ENCODE data around the gene ARRB2.

ARRB2 gene

GRCh38 chr17:4734857-4735475 lies 24.5 kb downstream of the ARRB2 start:
- no peak for DNase-seq

- no peak for DNase-seq
Measured at GRCh38 chr17:4735876-4736651, 25.6 kb downstream of the ARRB2 start.

GRCh38 chr17:4738136-4739121 lies 28.0 kb downstream of the ARRB2 start:
- DNase-seq, result peak; percentile 42

GRCh38 chr17:4739122-4740024 lies 28.9 kb downstream of the ARRB2 start, which contains the start of the genes CXCL16 and ZMYND15:
CXCL16 (minus strand) TSS chr17:4739928; CDS start chr17:4739339, 589 bp downstream.
ZMYND15 (plus strand) TSS chr17:4739833; CDS start chr17:4740549, 716 bp downstream.
- DNase-seq, result peak; percentile 73

- no peak for DNase-seq
Measured at GRCh38 chr17:4740025-4740351, 29.6 kb downstream of the ARRB2 start.

- no peak for DNase-seq
Measured at GRCh38 chr17:4740584-4740983, 30.2 kb downstream of the ARRB2 start.

GRCh38 chr17:4741544-4741943 lies 31.1 kb downstream of the ARRB2 start:
- no peak for DNase-seq

- DNase-seq, result no peak
Measured at GRCh38 chr17:4742133-4742532, 31.7 kb downstream of the ARRB2 start.

- no peak for DNase-seq
Measured at GRCh38 chr17:4742629-4743028, 32.2 kb downstream of the ARRB2 start.

- no peak for DNase-seq
Measured at GRCh38 chr17:4743216-4743615, 32.8 kb downstream of the ARRB2 start.

- DNase-seq, result no peak
Measured at GRCh38 chr17:4743898-4744297, 33.5 kb downstream of the ARRB2 start.

GRCh38 chr17:4744999-4745969 lies 34.9 kb downstream of the ARRB2 start:
- peak; percentile 14 for DNase-seq

- DNase-seq, result peak; percentile 7
Measured at GRCh38 chr17:4747847-4748246, 37.4 kb downstream of the ARRB2 start.

- no peak for DNase-seq
Measured at GRCh38 chr17:4748686-4749085, 38.3 kb downstream of the ARRB2 start.

GRCh38 chr17:4750606-4751005 lies 40.2 kb downstream of the ARRB2 start:
- DNase-seq, result no peak

- DNase-seq, result no peak
Measured at GRCh38 chr17:4751932-4752331, 41.5 kb downstream of the ARRB2 start.

- DNase-seq, result no peak
Measured at GRCh38 chr17:4753392-4753791, 43.0 kb downstream of the ARRB2 start.

- DNase-seq, result no peak
Measured at GRCh38 chr17:4759776-4760236, 49.4 kb downstream of the ARRB2 start.

- no peak for DNase-seq
Measured at GRCh38 chr17:4764595-4764994, 54.2 kb downstream of the ARRB2 start.

GRCh38 chr17:4766201-4766600 lies 55.8 kb downstream of the ARRB2 start:
- no peak for DNase-seq

GRCh38 chr17:4766723-4767122 lies 56.3 kb downstream of the ARRB2 start:
- no peak for DNase-seq
